PFSK-1 (cell line): ENCODE measurements around the gene TACC3.

Experiments used
- FOXP2 ChIP-seq: optimal IDR thresholded peaks from 2 replicates; pipeline ENCODE3; 2011; ENCODE audit warnings: borderline replicate concordance, control low read depth, inconsistent platforms; ENCODE audit not compliant: insufficient read depth; ENCODE audit errors: extremely low read length, extremely low read depth
- POLR2AphosphoS5 ChIP-seq: IDR thresholded peaks from 2 replicates; pipeline ENCODE4 v1.6.1; 2012; ENCODE audit warnings: low read depth, mild to moderate bottlenecking, control low read depth, low read length, moderate library complexity
- SIN3A ChIP-seq: IDR thresholded peaks from 2 replicates; pipeline ENCODE4 v1.6.1; 2012; ENCODE audit warnings: mild to moderate bottlenecking, low read length, moderate library complexity, borderline replicate concordance; ENCODE audit not compliant: insufficient read depth
- TAF1 ChIP-seq: IDR thresholded peaks from 2 replicates; pipeline ENCODE4 v1.6.1; 2012; ENCODE audit warnings: low read length, control low read depth, borderline replicate concordance; ENCODE audit not compliant: insufficient read depth
- TF ChIP-seq, protein P1 (sequence below), 2 experiments: IDR thresholded peaks; 2 replicates each; pipeline versions ENCODE4 v1.6.1 to v1.8.0; 2011 to 2012; ENCODE audit warnings: low read depth in 2 of 2, low read length in 2 of 2, control low read depth in 1 of 2, inconsistent platforms in 1 of 2, mild to moderate bottlenecking in 1 of 2, moderate library complexity in 1 of 2; ENCODE audit not compliant: insufficient read depth in 1 of 2

TACC3 gene

DNA sequence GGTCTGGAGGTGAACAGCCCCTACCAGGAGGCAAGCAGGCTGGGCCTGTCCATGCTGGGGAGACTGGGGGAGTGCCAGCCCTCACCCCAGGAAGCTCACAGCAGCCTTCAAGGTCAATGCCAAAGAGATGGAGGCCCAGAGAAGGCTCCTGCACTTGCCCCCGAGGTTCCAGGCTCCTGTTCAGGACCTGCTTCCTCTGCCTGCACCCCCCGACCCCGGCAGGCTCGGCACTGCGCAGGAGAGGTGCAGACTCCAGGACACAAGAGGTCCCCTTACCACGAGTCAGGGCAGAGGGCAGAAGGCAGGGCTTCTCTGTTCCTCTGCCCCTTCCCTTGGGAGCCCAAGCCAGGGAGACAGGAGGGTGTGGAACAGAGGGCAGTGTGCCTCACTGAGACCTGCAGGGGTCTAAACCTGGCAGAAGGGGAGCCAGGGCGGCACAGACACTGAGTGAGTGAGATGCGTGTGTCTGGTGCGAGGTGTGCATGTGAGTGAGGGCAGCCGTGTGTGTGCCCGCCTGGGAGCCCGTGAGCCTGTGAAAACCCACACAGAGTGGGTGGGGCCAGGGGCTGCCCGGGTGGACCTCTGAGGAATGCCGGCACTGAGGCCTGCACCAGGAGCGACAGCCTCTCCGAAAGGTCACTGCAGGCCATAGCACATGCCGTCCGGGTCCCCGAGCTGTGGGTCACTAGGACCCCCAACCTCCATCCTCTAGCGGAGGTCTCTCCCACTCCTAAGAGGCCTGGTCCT is 41.1 kb downstream of the TACC3 start:
- TF ChIP-seq TAF1 (no peak), FOXP2 (no peak), POLR2AphosphoS5 (no peak), SIN3A (no peak)
- TF ChIP-seq, protein P1, sequence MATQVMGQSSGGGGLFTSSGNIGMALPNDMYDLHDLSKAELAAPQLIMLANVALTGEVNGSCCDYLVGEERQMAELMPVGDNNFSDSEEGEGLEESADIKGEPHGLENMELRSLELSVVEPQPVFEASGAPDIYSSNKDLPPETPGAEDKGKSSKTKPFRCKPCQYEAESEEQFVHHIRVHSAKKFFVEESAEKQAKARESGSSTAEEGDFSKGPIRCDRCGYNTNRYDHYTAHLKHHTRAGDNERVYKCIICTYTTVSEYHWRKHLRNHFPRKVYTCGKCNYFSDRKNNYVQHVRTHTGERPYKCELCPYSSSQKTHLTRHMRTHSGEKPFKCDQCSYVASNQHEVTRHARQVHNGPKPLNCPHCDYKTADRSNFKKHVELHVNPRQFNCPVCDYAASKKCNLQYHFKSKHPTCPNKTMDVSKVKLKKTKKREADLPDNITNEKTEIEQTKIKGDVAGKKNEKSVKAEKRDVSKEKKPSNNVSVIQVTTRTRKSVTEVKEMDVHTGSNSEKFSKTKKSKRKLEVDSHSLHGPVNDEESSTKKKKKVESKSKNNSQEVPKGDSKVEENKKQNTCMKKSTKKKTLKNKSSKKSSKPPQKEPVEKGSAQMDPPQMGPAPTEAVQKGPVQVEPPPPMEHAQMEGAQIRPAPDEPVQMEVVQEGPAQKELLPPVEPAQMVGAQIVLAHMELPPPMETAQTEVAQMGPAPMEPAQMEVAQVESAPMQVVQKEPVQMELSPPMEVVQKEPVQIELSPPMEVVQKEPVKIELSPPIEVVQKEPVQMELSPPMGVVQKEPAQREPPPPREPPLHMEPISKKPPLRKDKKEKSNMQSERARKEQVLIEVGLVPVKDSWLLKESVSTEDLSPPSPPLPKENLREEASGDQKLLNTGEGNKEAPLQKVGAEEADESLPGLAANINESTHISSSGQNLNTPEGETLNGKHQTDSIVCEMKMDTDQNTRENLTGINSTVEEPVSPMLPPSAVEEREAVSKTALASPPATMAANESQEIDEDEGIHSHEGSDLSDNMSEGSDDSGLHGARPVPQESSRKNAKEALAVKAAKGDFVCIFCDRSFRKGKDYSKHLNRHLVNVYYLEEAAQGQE (IDR thresholded peaks at IDR 0.05; ENCODE audit: insufficient read depth in 1 of 2, low read depth in 2 of 2, low read length in 2 of 2) = no peak

DNA sequence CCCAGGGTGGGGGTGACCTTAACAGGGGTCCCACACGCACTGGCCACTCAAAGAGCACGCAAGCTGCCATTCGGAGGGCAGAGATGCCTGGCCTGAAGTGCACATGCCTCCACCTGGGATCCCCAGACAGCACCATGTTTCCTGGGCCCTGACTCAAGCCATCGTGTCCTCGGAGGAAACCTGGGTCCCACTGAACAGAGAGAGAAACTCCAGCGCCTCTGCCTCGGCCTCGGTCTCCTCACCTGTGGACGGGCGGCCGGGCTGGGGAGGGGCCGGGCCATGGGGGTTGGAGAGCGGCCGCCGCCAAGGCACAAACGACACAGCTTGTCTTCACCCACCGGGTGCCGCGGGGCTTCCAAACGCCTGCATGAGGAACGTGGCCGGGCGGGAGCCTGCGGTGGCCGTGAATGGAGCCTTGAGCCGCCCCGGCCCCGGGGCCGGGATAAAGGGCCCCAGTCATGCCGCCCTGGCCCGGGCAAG is 41.8 kb downstream of the TACC3 start:
- TF ChIP-seq SIN3A (no peak), TAF1 (no peak)
- TF ChIP-seq, protein P1 (IDR thresholded peaks at IDR 0.05; ENCODE audit: insufficient read depth in 1 of 2, low read depth in 2 of 2, low read length in 2 of 2) = no peak

DNA sequence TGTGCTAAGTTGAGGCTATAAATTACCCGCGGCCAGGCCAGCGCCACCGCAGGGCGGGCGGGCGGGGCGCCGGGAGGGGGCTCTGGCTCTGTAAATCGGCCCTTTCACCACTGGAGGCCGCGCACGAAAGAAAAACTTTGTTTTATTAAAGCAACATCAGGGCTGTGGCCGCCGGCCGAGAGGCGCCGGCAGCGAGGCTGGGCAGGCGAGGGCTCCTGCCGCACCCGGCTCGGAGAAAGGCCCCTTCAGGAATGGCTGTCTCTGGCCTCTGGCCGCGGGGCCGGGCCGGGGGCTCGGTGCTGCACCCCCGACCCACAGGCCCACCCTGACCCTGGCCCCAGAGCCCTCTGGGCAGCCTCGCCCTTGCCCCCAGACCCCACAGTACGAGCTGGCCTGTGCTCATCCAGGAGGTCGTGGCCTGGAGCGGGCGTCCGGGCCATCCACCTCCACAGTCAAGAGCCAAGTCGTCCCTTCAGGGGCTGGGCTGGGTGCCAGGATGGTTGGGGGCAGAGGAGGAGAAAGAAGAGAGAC is 42.3 kb downstream of the TACC3 start:
- no peak for TF ChIP-seq FOXP2

DNA sequence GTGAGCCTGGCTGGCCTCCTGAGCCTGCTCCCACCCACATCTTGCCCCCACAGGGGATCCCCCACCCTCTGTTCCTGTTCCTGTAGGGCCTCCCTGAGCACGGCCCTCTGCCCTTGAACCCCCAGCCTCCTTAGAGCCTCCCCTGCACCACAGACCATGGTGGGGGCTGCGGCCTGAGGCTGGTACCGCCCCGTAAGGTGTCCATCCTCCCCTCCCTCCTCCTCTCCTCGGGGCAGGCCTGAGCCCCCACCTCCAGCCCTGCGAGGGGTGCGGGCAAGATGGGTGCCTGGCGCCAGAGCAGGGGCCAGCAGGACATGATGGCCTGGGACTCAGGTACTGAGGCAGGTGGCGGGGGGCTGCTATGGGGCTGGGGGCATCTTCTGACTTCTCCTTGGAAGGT is 43.3 kb downstream of the TACC3 start:
- no peak for TF ChIP-seq FOXP2
- TF ChIP-seq TAF1 = no peak
- TF ChIP-seq, protein P1 (IDR thresholded peaks at IDR 0.05; ENCODE audit: insufficient read depth in 1 of 2, low read depth in 2 of 2, low read length in 2 of 2) = no peak
- TF ChIP-seq SIN3A = no peak
- TF ChIP-seq POLR2AphosphoS5 = no peak

DNA sequence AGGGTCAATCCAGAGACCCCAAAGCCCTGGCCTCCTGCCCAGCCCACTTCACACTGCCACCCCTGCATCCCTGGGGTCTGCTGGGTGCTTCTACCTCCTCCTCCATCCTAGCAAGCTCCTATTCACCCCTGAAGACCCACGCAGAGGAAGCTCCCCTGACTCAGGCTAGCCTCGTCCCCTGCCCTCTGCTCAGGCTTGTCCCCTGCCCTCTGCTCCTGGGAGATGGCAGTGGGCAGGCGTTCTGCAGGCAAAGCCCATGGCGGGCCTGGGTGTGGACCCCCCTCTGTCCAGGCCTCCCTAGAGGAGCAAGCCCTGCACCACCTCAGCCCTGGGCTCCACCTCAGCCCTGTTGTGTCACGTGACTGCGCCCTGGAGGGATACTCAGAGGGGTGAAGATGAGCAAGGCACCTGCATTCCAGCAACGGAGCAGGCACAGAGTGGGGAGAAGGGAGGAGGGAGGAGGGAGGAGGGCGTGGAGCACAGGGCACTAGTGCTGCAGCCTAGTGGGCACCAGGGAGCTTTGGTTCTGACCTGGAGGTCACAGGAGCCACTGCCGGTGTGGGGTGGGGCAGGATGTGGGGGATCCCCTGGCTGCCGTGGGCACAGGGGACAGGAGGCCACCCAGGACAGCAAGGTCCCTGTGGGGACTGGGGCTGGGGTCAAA is 44.2 kb downstream of the TACC3 start:
- TF ChIP-seq, protein P1 (IDR thresholded peaks at IDR 0.05; ENCODE audit: insufficient read depth in 1 of 2, low read depth in 2 of 2, low read length in 2 of 2) = no peak
- no peak for TF ChIP-seq SIN3A
- TF ChIP-seq POLR2AphosphoS5 = no peak
- TF ChIP-seq FOXP2 = no peak
- no peak for TF ChIP-seq TAF1
